BJ (cell line): ENCODE data around the gene FBXO28. TPM values are rescaled to one million over a fixed set of nuclear protein-coding genes. Genes with fewer than 3 reads are reported as not detected.

Experiments
- CTCF ChIA-PET: fragments of 350-600 bp; formaldehyde crosslinking; extraction: SDS; loops from one replicate; lab custom pipeline; 2021; ENCODE audit warnings: antibody characterized with exemption, inconsistent platforms; lab: Yijun Ruan, JAX
- POLR2A ChIA-PET: fragments of 300-600 bp; sonication (Branson Sonifier 250); formaldehyde crosslinking; extraction: SDS; loops from one replicate; lab custom pipeline; 2021; ENCODE audit warnings: antibody characterized with exemption; lab: Charles Lee
- DNase-seq: peaks from one replicate; pipeline ENCODE4 v3.0.0-alpha.2; 2011; ENCODE audit warnings: low read depth
- H3K27me3 ChIP-seq: 2 replicates; pipeline ENCODE4 v1.6.0; 2011; ENCODE audit warnings: low read length; ENCODE audit not compliant: control insufficient read depth, insufficient read depth
- H3K36me3 ChIP-seq: 2 replicates; pipeline ENCODE4 v1.5.1; 2011; ENCODE audit warnings: low read length; ENCODE audit not compliant: control insufficient read depth, insufficient read depth
- H3K4me3 ChIP-seq: 2 replicates; pipeline ENCODE4 v1.5.1; 2011; ENCODE audit warnings: low read depth, mild to moderate bottlenecking, control low read depth, low read length
- polyA plus RNA-seq: library from polyadenylated mRNA; depleted of rRNA; stranded (reverse); fragments of >200 nt; gene quantifications from 2 replicates; pipeline ENCODE4 v1.2.3, GENCODE V29; 2011
- TF ChIP-seq, protein P1 (sequence below): IDR thresholded peaks from 2 replicates; pipeline ENCODE4 v1.5.1; 2011; ENCODE audit warnings: low read depth, mild to moderate bottlenecking, control low read depth, inconsistent platforms, low read length, moderate library complexity; ENCODE audit not compliant: insufficient read depth

FBXO28 gene
- polyA plus RNA-seq, 1 experiment, result 10.8 TPM

DNA sequence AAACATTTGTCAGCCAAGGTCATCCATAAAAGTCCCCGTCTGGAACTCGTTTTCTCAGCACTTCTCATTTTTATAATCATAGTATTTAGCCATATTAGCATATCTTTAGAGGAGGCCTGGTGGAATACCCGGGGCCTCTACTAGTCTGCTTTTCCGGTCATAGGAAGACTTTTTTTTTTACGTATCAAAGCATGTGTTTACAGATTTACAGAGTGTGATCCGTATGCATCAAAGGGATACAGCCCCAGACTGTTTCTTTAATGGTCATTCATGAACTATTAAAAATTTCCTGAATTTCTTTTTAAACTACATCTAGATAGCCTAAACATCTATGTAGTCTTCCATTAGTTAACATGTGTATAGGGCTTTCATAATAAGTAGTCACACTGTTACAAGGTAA is 45.6 kb downstream of the FBXO28 start:
- no peak for DNase-seq
- ChIA-PET POLR2A (no interaction called here), CTCF (no interaction called here)
- TF ChIP-seq, protein P1, sequence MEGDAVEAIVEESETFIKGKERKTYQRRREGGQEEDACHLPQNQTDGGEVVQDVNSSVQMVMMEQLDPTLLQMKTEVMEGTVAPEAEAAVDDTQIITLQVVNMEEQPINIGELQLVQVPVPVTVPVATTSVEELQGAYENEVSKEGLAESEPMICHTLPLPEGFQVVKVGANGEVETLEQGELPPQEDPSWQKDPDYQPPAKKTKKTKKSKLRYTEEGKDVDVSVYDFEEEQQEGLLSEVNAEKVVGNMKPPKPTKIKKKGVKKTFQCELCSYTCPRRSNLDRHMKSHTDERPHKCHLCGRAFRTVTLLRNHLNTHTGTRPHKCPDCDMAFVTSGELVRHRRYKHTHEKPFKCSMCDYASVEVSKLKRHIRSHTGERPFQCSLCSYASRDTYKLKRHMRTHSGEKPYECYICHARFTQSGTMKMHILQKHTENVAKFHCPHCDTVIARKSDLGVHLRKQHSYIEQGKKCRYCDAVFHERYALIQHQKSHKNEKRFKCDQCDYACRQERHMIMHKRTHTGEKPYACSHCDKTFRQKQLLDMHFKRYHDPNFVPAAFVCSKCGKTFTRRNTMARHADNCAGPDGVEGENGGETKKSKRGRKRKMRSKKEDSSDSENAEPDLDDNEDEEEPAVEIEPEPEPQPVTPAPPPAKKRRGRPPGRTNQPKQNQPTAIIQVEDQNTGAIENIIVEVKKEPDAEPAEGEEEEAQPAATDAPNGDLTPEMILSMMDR, result no peak
- H3K4me3 ChIP-seq, result no peak overlapping the region
- H3K27me3 ChIP-seq, result no peaks in the 10 kb centered on the region
- peaks cover 4% of the 10 kb centered on the region for H3K36me3 ChIP-seq

DNA sequence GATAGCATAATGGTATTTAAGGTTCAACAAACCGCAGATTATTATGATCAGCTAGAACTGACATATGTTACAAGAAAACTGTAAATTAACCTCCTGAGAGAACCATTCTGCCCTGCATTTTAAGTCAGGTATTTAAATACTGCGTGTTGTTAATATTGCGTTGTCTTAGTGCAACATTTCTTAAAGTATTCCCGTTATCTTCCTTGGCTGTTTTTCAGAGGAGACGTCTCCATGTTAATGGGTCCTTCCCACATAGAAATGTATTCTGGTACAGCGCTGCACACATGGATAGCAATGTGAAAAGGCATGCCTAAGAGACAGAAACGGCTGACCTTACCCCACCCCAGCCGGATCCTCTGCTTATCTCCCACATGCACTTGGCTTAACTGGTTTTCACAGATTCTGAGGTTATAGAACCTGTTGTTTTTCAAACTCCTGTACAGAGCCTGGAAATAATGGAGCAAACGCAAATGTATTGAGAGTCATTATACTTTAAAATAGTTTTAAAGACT is 46.3 kb downstream of the FBXO28 start:
- TF ChIP-seq, protein P1, result no peak
- H3K27me3 ChIP-seq, result no peaks in the 10 kb centered on the region
- no peak for DNase-seq
- ChIA-PET POLR2A (no interaction called here), CTCF (no interaction called here)
- H3K4me3 ChIP-seq, result no peak overlapping the region
- H3K36me3 ChIP-seq, result peaks cover 4% of the 10 kb centered on the region

DNA sequence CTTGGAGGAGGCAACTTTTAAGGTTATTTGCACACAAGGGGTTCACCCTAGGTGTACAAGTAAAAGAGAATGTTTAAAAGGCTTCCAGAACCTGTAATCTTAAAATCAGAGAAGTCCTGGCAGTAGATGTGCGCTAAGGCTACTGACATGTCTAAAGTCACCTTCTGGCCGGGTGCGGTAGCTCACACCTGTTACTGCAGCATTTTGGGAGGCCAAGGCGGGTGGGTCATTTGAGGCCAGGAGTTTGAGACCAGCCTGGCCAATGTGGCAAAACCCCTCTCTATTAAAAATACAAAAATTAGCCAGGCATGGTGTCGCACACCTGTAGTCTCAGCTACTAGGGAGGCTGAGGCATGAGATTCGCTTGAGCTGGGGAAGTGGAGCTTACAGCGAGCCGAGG is 48.9 kb downstream of the FBXO28 start:
- TF ChIP-seq, protein P1, result no peak
- H3K36me3 ChIP-seq, result peaks cover 2% of the 10 kb centered on the region; the same call in 1 of the 2 replicates
- no peak overlapping the region for H3K4me3 ChIP-seq
- ChIA-PET CTCF (interaction anchor here (1.4 kb wide), 1 partner anchor 9 kb away, joined by 4 read pairs; no protein-coding TSS in a partner anchor), POLR2A (no interaction called here)
- H3K27me3 ChIP-seq, result no peaks in the 10 kb centered on the region
- no peak for DNase-seq

DNA sequence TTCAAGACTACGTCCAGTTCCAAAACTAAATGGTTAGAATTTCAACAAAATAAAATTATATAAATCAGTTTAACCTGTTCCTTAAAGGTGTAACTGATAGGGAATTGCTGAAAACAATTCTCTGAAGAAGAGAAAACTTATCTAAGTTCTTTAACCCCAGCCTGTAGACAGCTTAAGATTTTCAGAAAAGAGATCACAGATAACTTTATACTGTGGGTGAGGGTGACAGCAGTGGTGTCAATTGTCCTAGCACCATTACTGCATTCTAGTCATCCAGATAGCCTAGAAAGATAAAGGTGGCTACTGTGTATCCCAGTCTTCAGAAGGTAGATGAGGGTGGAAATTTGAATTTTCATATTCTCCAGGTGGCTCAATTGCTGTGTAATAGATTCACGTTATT is 49.4 kb downstream of the FBXO28 start:
- ChIA-PET POLR2A (no interaction called here), CTCF (interaction anchor here (1.4 kb wide), 1 partner anchor 10 kb away, joined by 4 read pairs; no protein-coding TSS in a partner anchor)
- Histone ChIP-seq H3K27me3 (no peaks in the 10 kb centered on the region), H3K36me3 (peaks cover 2% of the 10 kb centered on the region; the same call in 1 of the 2 replicates), H3K4me3 (no peak overlapping the region)
- no peak for DNase-seq
- TF ChIP-seq, protein P1, result no peak

DNA sequence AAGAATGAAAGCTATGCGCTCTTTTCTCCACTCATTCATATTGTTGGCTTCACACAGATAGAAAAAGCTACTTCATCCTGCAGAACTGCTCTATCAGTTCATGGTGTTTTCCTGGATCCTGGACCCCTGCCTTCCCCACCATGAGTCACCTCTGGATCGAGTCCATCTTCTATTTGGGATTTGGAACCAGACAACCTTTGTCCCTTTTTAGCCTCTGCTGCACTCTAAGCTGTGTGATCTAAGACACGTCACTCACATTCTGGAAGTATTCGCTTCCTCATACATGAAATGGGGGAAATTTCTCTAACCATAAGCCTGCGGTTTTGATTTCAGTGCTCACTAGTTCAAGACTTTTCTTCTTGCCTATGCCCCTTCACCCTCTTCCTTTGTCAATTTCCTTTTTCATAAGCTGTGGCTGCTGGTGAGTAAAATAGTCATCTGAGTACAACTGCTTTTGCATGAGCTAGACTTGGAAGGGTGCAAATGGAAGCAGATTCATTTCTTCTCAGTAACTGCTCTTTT is 55.0 kb downstream of the FBXO28 start:
- H3K4me3 ChIP-seq, result no peak overlapping the region
- H3K27me3 ChIP-seq, result no peaks in the 10 kb centered on the region
- H3K36me3 ChIP-seq, result no peaks in the 10 kb centered on the region
- DNase-seq, result no peak
- TF ChIP-seq, protein P1, result no peak
- ChIA-PET CTCF (interaction anchor here (0.6 to 1.2 kb wide), 3 partner anchors 9 to 16 kb away, joined by 3 to 5 read pairs (median 3); no protein-coding TSS in a partner anchor), POLR2A (no interaction called here)
